Measurements from ENCODE around the gene IL1RAP. TPM values are rescaled to one million over a fixed set of nuclear protein-coding genes. Genes with fewer than 3 reads are reported as not detected.

IL1RAP gene
- total and polyA plus RNA-seq, 2 experiments from 2014 or later, result 17.5 to 32.3 TPM

GRCh38 chr3:190568036-190568435, 54.2 kb downstream of the IL1RAP start:
- Histone ChIP-seq H3K79me2 (ENCODE audit: insufficient read depth) (peaks cover 6% of the 10 kb centered on the region), H2AFZ (no peak overlapping the region), H3K9me3 (ENCODE audit: low read depth) (no peaks in the 10 kb centered on the region), H3K4me1 (ENCODE audit: insufficient read depth) (peaks cover 16% of the 10 kb centered on the region), H3K27ac (no peak overlapping the region), H4K20me1 (ENCODE audit: insufficient read depth) (no peaks in the 10 kb centered on the region), H3K36me3 (ENCODE audit: low read depth) (peaks cover 6% of the 10 kb centered on the region; the same call in 1 of the 2 replicates), H3F3A (ENCODE audit: insufficient read depth) (peaks cover 4% of the 10 kb centered on the region; the same call in 1 of the 2 replicates), H3K4me3 (no peak overlapping the region), H3K4me2 (ENCODE audit: unreplicated experiment) (no peak overlapping the region), H3K9ac (no peak overlapping the region), H3K27me3 (replicated peaks; ENCODE audit: insufficient read depth) (no peaks in the 10 kb centered on the region), H3K9me2 (ENCODE audit: insufficient read depth) (no peaks in the 10 kb centered on the region)
- TF ChIP-seq EZH2 (IDR thresholded peaks at IDR 0.05; ENCODE audit: insufficient read depth, poor library complexity, severe bottlenecking) (no peak), EZH2phosphoT487 (IDR thresholded peaks at IDR 0.05; ENCODE audit: insufficient read depth, low read depth) (no peak)
- 77 to 87% methylated on average over 2 of the region's 2 CpGs for WGBS, 2 experiments (ENCODE audit: low coverage in 1 of 2, low lambda C conversion rate in 2 of 2, missing lambda C conversion rate in 2 of 2)
- in situ Hi-C loops (cut with MboI), result no loop called here
- no peak for DNase-seq

GRCh38 chr3:190574473-190574872, 60.6 kb downstream of the IL1RAP start:
- no peak for DNase-seq
- H3K4me2 ChIP-seq (ENCODE audit: unreplicated experiment), result no peak overlapping the region
- no peaks in the 10 kb centered on the region for H3K36me3 ChIP-seq (ENCODE audit: low read depth)
- no peak overlapping the region for H3K4me3 ChIP-seq
- TF ChIP-seq EZH2 (IDR thresholded peaks at IDR 0.05; ENCODE audit: insufficient read depth, poor library complexity, severe bottlenecking) (no peak), EZH2phosphoT487 (IDR thresholded peaks at IDR 0.05; ENCODE audit: insufficient read depth, low read depth) (no peak)
- H4K20me1 ChIP-seq (ENCODE audit: insufficient read depth), result no peaks in the 10 kb centered on the region
- H3K27me3 ChIP-seq (replicated peaks; ENCODE audit: insufficient read depth), result no peaks in the 10 kb centered on the region
- no peaks in the 10 kb centered on the region for H3K9me2 ChIP-seq (ENCODE audit: insufficient read depth)
- no peak overlapping the region for H3K9ac ChIP-seq
- H3K79me2 ChIP-seq (ENCODE audit: insufficient read depth), result no peaks in the 10 kb centered on the region; the same call in 1 of the 2 replicates
- H3K27ac ChIP-seq, result no peak overlapping the region
- H2AFZ ChIP-seq, result no peak overlapping the region
- WGBS, 2 experiments (ENCODE audit: low coverage in 1 of 2, low lambda C conversion rate in 2 of 2, missing lambda C conversion rate in 2 of 2), result 40 to 41% methylated on average over 2 of the region's 2 CpGs
- H3F3A ChIP-seq (ENCODE audit: insufficient read depth), result no peaks in the 10 kb centered on the region
- in situ Hi-C loops (cut with MboI), result no loop called here
- peaks cover 4% of the 10 kb centered on the region; the same call in 1 of the 2 replicates for H3K4me1 ChIP-seq (ENCODE audit: insufficient read depth)
- no peaks in the 10 kb centered on the region for H3K9me3 ChIP-seq (ENCODE audit: low read depth)

GRCh38 chr3:190575437-190576185, 61.7 kb downstream of the IL1RAP start:
- Histone ChIP-seq H3K4me2 (ENCODE audit: unreplicated experiment) (no peak overlapping the region), H3K4me3 (no peak overlapping the region), H3K36me3 (ENCODE audit: low read depth) (no peaks in the 10 kb centered on the region), H3K79me2 (ENCODE audit: insufficient read depth) (no peaks in the 10 kb centered on the region; the same call in 1 of the 2 replicates), H3K9ac (no peak overlapping the region), H3K9me3 (ENCODE audit: low read depth) (no peaks in the 10 kb centered on the region), H3K27me3 (replicated peaks; ENCODE audit: insufficient read depth) (no peaks in the 10 kb centered on the region), H3K9me2 (ENCODE audit: insufficient read depth) (no peaks in the 10 kb centered on the region), H4K20me1 (ENCODE audit: insufficient read depth) (no peaks in the 10 kb centered on the region), H3F3A (ENCODE audit: insufficient read depth) (peaks cover 10% of the 10 kb centered on the region), H2AFZ (no peak overlapping the region), H3K27ac (no peak overlapping the region), H3K4me1 (ENCODE audit: insufficient read depth) (peaks cover 16% of the 10 kb centered on the region)
- in situ Hi-C loops (cut with MboI), result no loop called here
- no peak for TF ChIP-seq EZH2 (IDR thresholded peaks at IDR 0.05; ENCODE audit: insufficient read depth, poor library complexity, severe bottlenecking)
- WGBS, 2 experiments (ENCODE audit: low coverage in 1 of 2, low lambda C conversion rate in 2 of 2, missing lambda C conversion rate in 2 of 2), result 87 to 88% methylated on average over 7 of the region's 7 CpGs
- no peak for DNase-seq

GRCh38 chr3:190577225-190577624, 63.3 kb downstream of the IL1RAP start:
- 81 to 86% methylated on average over 4 of the region's 4 CpGs for WGBS, 2 experiments (ENCODE audit: low coverage in 1 of 2, low lambda C conversion rate in 2 of 2, missing lambda C conversion rate in 2 of 2)
- no peaks in the 10 kb centered on the region for H3K9me2 ChIP-seq (ENCODE audit: insufficient read depth)
- no peaks in the 10 kb centered on the region for H3K27me3 ChIP-seq (replicated peaks; ENCODE audit: insufficient read depth)
- peaks cover 32% of the 10 kb centered on the region for H3K4me1 ChIP-seq (ENCODE audit: insufficient read depth)
- in situ Hi-C loops (cut with MboI), result no loop called here
- H3K4me3 ChIP-seq, result no peak overlapping the region
- no peaks in the 10 kb centered on the region; the same call in 1 of the 2 replicates for H3K79me2 ChIP-seq (ENCODE audit: insufficient read depth)
- no peaks in the 10 kb centered on the region for H3K9me3 ChIP-seq (ENCODE audit: low read depth)
- H3K36me3 ChIP-seq (ENCODE audit: low read depth), result no peaks in the 10 kb centered on the region
- DNase-seq, result no peak
- no peaks in the 10 kb centered on the region for H4K20me1 ChIP-seq (ENCODE audit: insufficient read depth)
- TF ChIP-seq EZH2phosphoT487 (IDR thresholded peaks at IDR 0.05; ENCODE audit: insufficient read depth, low read depth) (no peak), EZH2 (IDR thresholded peaks at IDR 0.05; ENCODE audit: insufficient read depth, poor library complexity, severe bottlenecking) (no peak)
- no peak overlapping the region for H3K27ac ChIP-seq
- no peak overlapping the region for H2AFZ ChIP-seq
- H3K4me2 ChIP-seq (ENCODE audit: unreplicated experiment), result no peak overlapping the region
- no peak overlapping the region for H3K9ac ChIP-seq
- H3F3A ChIP-seq (ENCODE audit: insufficient read depth), result peaks cover 25% of the 10 kb centered on the region

Measured in GM23248 (cell line).